GM18526 (cell line): Measurements from ENCODE around the gene SAMD10.

Source experiments
- POLR2A ChIP-seq: IDR thresholded peaks from 3 replicates; pipeline ENCODE4 v1.6.1; 2011; ENCODE audit not compliant: insufficient read length; ENCODE audit errors: extremely low read depth

The SAMD10 gene

DNA sequence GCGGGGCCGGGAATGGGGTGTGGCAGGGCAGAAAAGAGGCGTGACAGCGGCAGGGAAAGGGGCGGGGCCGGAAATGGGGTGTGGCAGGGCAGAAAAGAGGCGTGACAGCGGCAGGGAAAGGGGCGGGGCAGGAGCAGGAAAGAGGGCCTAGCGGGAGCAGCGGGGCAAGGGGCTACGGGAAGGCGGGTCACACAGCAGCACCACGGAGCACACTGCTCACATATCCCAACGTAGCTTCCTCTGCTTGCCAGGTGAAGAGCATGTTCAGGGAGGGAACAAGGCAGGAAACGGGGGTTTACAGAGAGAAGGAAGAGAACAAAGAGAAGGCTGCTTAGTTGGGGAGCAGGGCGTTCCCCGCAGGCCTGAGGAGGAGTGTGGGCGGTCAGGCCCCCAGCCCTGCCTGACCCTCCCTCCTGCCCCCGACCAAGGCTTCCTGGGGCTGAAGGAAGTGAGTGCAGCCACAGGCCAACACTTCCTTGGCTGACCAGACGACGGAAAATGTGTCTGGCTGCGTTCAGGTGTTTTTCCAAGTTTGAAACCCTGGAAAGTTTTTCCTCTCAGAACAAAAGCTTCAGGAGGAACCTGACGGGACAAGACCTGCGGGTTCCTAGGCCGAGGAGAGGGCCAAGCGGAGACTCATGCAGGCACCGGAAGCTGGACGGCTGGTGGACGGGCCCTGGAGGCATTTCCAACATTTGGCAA is 37.0 kb downstream of the SAMD10 start:
- TF ChIP-seq POLR2A = no peak

DNA sequence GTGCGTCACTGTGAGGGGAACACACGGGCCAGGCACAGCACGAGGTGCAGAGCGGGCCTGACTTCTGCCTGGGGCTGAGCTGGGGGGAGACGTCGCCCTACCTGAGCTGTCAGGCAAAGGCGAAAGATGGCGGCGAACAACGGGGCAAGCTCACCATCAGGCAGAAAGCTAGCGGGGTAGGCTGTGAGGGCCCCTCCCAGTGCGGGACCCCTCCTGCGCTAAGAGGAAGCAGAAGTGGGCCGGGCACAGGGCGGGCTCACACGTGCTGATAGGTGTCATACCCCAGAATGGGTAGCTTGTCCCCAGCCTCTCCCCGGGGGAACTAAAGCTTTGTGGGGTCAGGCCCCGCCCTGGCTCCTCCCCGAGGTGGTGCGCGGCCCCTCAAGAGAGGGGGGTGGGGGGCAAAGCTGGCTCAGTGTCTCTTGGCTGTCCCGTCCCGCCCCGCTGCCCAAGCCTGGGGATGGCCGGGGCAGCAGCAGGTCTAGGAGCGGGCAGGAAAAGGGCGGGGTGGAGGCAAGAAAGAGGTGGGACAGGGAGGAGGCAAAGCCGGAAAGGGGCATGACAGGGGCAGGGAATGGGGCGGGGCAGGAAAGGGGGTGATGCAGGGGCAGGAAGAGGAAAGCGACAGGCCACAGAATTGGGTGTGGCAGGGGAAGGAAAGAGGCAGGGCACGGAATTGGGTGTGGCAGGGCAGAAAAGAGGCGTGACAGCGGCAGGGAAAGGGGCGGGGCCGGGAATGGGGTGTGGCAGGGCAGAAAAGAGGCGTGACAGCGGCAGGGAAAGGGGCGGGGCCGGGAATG is 38.0 kb downstream of the SAMD10 start:
- TF ChIP-seq POLR2A = no peak

DNA sequence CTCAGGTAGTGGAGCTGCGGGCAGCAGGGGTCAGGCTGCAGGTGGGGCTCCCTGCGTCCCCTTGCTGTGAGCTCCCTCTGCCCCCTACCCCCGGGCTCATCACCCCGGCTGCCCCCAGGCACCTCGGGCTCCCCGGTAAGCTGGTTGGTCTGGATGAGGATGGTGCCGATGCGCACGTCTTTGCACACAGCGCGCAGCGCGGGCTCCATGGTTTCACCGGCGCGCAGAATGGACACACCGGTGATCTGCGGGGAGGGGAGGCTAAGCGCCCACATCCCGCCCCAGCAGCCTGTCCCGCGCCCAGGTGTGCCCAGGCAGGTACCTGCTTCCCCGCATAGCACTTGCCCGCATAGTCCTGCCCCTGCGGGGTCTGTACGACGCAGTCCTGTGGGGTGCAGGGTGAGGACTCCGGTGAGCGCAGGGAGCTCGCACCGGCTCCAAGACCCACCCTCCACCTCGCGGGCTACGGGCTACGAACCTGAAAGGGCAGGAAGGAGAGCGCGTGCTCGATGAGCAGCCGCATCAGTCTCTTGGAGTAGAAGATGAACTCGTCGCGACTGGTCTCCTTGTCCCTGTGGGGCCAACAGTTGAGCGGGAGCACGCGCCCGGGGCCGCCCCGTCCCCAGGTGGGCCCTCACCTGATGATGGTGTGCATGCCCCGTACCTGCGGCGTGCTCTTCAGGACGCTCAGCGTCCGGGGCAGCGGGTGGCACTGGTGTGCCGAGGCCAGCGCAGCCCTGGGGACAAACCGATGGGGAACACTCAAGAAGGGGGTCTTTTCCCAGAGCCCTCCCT is 38.8 kb downstream of the SAMD10 start:
- no peak for TF ChIP-seq POLR2A

DNA sequence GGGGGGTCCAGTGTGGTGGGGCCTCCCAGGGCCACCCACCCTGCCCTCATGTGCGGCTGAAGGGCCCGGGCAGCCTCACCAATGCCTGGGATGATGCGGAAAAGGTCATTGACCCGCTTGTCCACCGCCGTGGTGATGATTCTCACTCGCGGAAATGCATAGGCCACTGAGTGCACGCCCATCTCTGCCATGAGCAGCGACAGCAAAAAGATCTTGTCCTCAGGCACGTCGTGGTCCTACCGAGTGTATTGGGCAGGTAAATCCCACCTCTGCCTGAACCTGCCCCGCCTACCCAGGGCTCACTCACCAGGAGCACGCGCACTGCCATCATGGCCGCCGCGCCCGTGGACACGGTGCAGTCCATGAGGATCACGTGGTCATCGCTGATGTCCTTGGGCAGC is 39.4 kb downstream of the SAMD10 start:
- no peak for TF ChIP-seq POLR2A

DNA sequence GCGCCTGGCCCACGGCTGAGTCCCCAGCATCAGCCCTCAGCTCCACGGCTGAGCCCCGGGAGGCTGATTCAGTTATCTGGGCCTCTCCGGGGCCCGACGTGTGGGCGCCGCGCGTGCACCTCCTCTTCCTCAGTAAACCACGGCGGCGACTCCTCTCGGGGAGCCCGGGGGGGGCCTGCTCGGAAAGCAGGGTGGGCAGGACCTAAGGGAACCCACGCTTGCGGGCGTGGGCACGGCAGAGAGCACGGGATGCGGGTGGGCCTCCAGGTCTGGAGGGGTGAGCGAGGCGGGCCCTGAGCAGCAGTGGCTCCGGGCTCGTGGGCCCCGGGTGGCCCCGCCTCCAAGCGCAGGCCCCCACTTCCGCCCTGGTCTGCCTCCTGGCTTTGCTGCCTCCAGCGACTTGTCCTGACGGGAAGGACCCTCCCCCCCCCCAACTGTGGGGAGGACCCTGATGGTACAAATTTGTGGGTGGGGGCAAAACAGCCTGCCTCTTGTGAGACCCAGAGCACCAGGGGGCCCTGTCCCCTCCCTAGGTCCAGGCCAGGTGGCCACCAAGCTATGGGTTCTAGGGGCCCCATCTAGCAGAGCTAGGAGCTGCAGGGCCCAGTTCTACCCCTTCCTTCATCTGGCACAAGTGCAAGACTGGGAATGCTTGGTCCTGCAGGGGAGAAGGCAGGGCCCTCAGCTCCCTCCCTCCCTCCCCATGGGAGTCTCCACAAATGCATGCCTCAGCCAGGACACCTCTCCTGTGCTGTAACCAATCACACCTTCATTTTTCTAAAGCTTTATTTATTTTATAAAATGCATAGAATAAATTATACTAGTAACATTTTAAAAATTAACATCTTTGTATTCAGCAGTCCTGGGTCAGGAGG is 40.1 kb downstream of the SAMD10 start:
- TF ChIP-seq POLR2A = no peak

GRCh38 chr20:63937596-63937995 is 41.8 kb downstream of the SAMD10 start:
- no peak for TF ChIP-seq POLR2A

DNA sequence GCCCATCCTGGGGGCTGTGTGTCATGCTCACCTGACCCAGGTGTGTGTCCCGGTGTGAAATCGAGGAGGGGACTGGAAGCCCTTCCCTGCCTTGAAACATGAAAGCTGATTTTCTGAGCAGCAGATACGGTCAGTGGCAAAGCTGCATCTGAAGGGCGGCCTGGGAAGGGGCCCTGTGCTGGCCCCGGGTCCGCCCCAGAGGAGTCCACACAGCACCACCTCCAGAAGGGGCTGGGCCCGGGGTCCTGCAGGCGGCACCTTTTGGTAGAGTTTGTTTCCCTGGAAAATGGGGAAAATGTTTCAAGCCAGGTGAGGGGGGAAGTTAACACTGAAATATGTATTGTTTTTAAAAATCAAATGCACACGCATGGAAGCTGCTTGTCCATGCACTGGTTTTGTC is 44.0 kb downstream of the SAMD10 start:
- TF ChIP-seq POLR2A = no peak

GRCh38 chr20:63934271-63935068 is 45.0 kb downstream of the SAMD10 start:
- no peak for TF ChIP-seq POLR2A

DNA sequence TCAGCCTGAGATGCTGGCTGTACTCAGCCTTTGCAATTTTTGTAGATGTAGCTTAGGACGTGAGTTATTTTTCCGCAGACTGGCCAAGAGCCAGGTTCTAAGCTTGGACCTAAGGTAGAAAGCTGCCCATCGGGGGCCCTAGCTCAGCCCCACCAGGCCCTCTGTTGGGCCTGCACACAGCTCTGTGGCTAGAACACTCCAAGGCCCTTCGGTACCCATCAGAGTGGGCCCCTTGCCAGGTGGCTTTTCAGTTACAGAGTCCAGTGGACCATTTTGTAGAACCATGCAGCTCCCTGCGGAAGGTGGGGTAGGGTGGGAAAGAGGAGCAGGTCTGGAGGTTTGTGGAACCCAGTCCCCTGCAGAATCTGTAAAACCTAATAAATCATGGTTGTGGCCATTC is 45.8 kb downstream of the SAMD10 start:
- no peak for TF ChIP-seq POLR2A

DNA sequence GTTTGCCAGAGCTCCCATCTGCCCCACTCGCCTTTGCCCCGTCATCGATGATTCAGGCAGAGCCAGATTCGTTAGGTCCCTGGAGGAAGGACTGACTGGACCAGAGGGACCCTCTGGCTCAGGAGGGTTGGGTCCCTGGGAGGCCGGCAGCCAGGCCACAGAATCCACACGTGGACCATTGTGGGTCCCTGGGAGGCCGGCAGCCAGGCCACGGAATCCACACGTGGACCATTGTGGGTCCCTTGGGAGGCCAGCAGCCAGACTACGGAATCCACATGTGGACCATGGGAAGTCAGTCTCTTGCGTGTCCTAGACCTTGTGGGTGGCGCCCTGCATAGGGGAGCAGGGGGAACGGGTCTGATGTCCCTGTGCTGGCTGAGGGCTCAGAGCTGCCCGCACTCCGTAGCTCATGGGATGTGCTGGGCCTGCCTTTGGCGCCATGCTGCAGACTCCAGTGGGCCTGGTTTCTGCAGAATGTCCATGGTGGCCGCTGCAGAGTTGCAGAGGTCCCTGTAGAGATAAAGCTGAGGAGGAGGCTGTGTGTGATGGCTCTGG is 46.8 kb downstream of the SAMD10 start:
- no peak for TF ChIP-seq POLR2A

DNA sequence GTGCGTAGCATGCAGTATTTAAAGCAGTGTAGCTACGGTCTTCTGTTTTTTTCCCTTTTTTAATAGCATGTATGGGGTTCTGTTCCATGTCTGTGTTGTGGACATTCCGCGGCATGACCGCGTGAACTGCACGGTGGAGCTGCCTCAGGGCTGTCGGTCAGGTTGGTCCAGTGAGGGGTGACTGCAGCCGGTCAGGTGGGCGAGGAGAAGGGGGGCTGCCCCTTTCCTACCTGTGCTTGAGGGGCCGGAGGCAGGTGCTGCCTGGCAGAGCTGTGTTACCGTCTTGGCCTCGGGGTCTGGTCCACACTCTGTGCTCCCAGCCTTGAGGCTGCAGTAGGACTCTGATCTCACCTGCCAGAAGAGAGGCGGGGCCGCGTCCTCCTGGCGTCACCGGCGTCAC is 47.7 kb downstream of the SAMD10 start:
- TF ChIP-seq POLR2A = no peak

- no peak for TF ChIP-seq POLR2A
Measured at GRCh38 chr20:63930971-63931553, 48.4 kb downstream of the SAMD10 start.

GRCh38 chr20:63929071-63929470 is 50.4 kb downstream of the SAMD10 start:
- TF ChIP-seq POLR2A = no peak
